ENCODE data around the gene OCLN. TPM values are rescaled to one million over a fixed set of nuclear protein-coding genes. Genes with fewer than 3 reads are reported as not detected.
"Not testable (repeated sequence)": the region's sequence is repeated elsewhere in the genome, so short reads cannot be mapped to it uniquely, and the experiment has no call there.

Gene OCLN
- total and polyA plus RNA-seq, 9 of the 15 experiments (the other 6 are each of a cell fraction or from before 2014, with no cell fraction given) = 0.05 to 0.29 (median 0.15) TPM

GRCh38 chr5:69450527-69450926, 42.1 kb upstream of the OCLN start:
- H3K79me2 ChIP-seq (ENCODE audit: control insufficient read depth, insufficient read depth, low read length); H2AFZ ChIP-seq (ENCODE audit: low read depth, low read length); FAIRE-seq; in situ Hi-C loops (cut with MboI); H3K4me2 ChIP-seq (ENCODE audit: insufficient read depth, low read length); H3K9ac ChIP-seq (ENCODE audit: insufficient read depth in 1 of 2, low read depth in 2 of 2, low read length in 2 of 2); H3K9me1 ChIP-seq (ENCODE audit: control insufficient read depth, insufficient read depth, low read length); H3K4me1 ChIP-seq (replicated peaks in 1 of 2; ENCODE audit: control insufficient read depth in 2 of 2, insufficient read depth in 2 of 2, low read length in 2 of 2); POLR2A ChIA-PET; H3K9me3 ChIP-seq (replicated peaks; ENCODE audit: control insufficient read depth, insufficient read depth, low read depth, low read length); ATAC-seq; BruUV-seq (replicated peaks); DNase-seq (ENCODE audit: extremely low read depth in 1 of 4, low spot score in 3 of 4); H4K20me1 ChIP-seq (replicated peaks; ENCODE audit: control insufficient read depth, insufficient read depth, low read length); CTCF ChIA-PET (ENCODE audit: low intra/inter-chr PET ratio); H3K27ac ChIP-seq (ENCODE audit: extremely low read depth, low read depth, low read length); intact Hi-C loops (cut with micrococcal nuclease); H3K36me3 ChIP-seq (ENCODE audit: control insufficient read depth, insufficient read depth, low read length); H3K27me3 ChIP-seq (ENCODE audit: control insufficient read depth in 2 of 2, insufficient read depth in 2 of 2, low read length in 2 of 2); H3K4me3 ChIP-seq: not testable (repeated sequence)
- TF ChIP-seq CEBPB (tag; IDR thresholded peaks at IDR 0.05) = peak; percentile 32; the same call in 1 of the 2 replicates
- 51% methylated on average over 6 of the region's 8 CpGs for WGBS (ENCODE audit: insufficient coverage, low coverage, missing lambda C conversion rate)

- no peak for ATAC-seq
- H3K4me2 ChIP-seq (ENCODE audit: insufficient read depth, low read length) = no peak overlapping the region
- TF ChIP-seq JUNB (CRISPR knock-in tag; conservative IDR thresholded peaks at IDR 0.05) (no peak), PTBP1 (IDR thresholded peaks at IDR 0.05; ENCODE audit: low read depth, low read length) (no peak), CAMTA2 (CRISPR knock-in tag; conservative IDR thresholded peaks at IDR 0.05) (no peak), RBBP5 (IDR thresholded peaks at IDR 0.05; ENCODE audit: borderline replicate concordance, insufficient read depth, low read length, poor library complexity, severe bottlenecking) (no peak), ZNF311 (CRISPR knock-in tag; IDR thresholded peaks at IDR 0.05) (no peak), NUFIP1 (IDR thresholded peaks at IDR 0.05; ENCODE audit: partially characterized antibody) (no peak), ZNF551 (CRISPR knock-in tag; IDR thresholded peaks at IDR 0.05) (no peak)
- no peak overlapping the region for H3K27ac ChIP-seq (ENCODE audit: extremely low read depth, low read depth, low read length)
- H3K9me1 ChIP-seq (ENCODE audit: control insufficient read depth, insufficient read depth, low read length) = no peaks in the 10 kb centered on the region
- CTCF ChIA-PET (ENCODE audit: low intra/inter-chr PET ratio) = no interaction called here
- POLR2A ChIA-PET = interaction anchor here (1.8 kb wide), 1 partner anchor 9 kb away, joined by 4 read pairs; no protein-coding TSS in a partner anchor
- no peaks in the 10 kb centered on the region for H3K36me3 ChIP-seq (ENCODE audit: control insufficient read depth, insufficient read depth, low read length)
- WGBS (ENCODE audit: insufficient coverage, low coverage, missing lambda C conversion rate) = 21% methylated on average over 4 of the region's 4 CpGs
- H3K9ac ChIP-seq (ENCODE audit: insufficient read depth in 1 of 2, low read depth in 2 of 2, low read length in 2 of 2) = no peak overlapping the region
- no peaks in the 10 kb centered on the region for H3K9me3 ChIP-seq (replicated peaks; ENCODE audit: control insufficient read depth, insufficient read depth, low read depth, low read length)
- in situ Hi-C loops (cut with MboI) (no loop called here), intact Hi-C loops (cut with micrococcal nuclease) (no loop called here)
- no peak for FAIRE-seq
- H2AFZ ChIP-seq (ENCODE audit: low read depth, low read length) = no peak overlapping the region
- no peak overlapping the region for H3K4me3 ChIP-seq
- no TSS peak for BruUV-seq (replicated peaks)
- no peaks in the 10 kb centered on the region for H3K4me1 ChIP-seq (replicated peaks in 1 of 2; ENCODE audit: control insufficient read depth in 2 of 2, insufficient read depth in 2 of 2, low read length in 2 of 2)
- H3K79me2 ChIP-seq (ENCODE audit: control insufficient read depth, insufficient read depth, low read length) = no peaks in the 10 kb centered on the region
- no peaks in the 10 kb centered on the region for H4K20me1 ChIP-seq (replicated peaks; ENCODE audit: control insufficient read depth, insufficient read depth, low read length)
- DNase-seq (ENCODE audit: extremely low read depth in 1 of 4, low spot score in 3 of 4) = no peak
- H3K27me3 ChIP-seq (ENCODE audit: control insufficient read depth in 2 of 2, insufficient read depth in 2 of 2, low read length in 2 of 2) = 0 out of 5 replicates have a peak, but pooled peaks cover 0 to 5% of the 10 kb centered on the region in 2 experiments
Observed at GRCh38 chr5:69451941-69452647, 40.5 kb upstream of the OCLN start.

DNA sequence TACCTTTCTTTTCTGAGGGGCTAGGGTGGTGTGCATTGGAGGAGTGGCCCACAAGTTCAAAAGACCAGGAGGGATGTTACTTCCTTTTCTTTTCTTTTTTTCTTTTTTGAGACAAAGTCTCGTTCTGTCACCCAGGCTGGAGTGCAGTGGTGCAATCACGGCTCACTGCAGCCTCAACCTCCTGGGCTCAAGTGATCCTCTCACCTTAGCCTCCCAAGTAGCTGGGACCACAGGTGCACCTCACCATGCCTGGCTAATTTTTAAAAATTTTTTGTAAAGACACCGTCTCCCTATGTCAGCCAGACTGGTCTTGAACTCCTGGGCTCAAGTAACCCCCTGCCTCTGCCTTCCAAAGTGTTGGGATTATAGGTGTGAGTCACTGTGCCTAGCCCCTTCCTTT, 39.1 kb upstream of the OCLN start:
- ATAC-seq; H4K20me1 ChIP-seq (replicated peaks; ENCODE audit: control insufficient read depth, insufficient read depth, low read length); H3K4me2 ChIP-seq (ENCODE audit: insufficient read depth, low read length); H2AFZ ChIP-seq (ENCODE audit: low read depth, low read length); BruUV-seq (replicated peaks); H3K9ac ChIP-seq (ENCODE audit: insufficient read depth in 1 of 2, low read depth in 2 of 2, low read length in 2 of 2); H3K4me1 ChIP-seq (replicated peaks in 1 of 2; ENCODE audit: control insufficient read depth in 2 of 2, insufficient read depth in 2 of 2, low read length in 2 of 2); H3K36me3 ChIP-seq (ENCODE audit: control insufficient read depth, insufficient read depth, low read length); FAIRE-seq; H3K9me1 ChIP-seq (ENCODE audit: control insufficient read depth, insufficient read depth, low read length); intact Hi-C loops (cut with micrococcal nuclease); H3K27me3 ChIP-seq (ENCODE audit: control insufficient read depth in 2 of 2, insufficient read depth in 2 of 2, low read length in 2 of 2); DNase-seq (ENCODE audit: extremely low read depth in 1 of 4, low spot score in 3 of 4); H3K4me3 ChIP-seq; H3K79me2 ChIP-seq (ENCODE audit: control insufficient read depth, insufficient read depth, low read length); H3K27ac ChIP-seq (ENCODE audit: extremely low read depth, low read depth, low read length); H3K9me3 ChIP-seq (replicated peaks; ENCODE audit: control insufficient read depth, insufficient read depth, low read depth, low read length); in situ Hi-C loops (cut with MboI); CTCF ChIA-PET (ENCODE audit: low intra/inter-chr PET ratio): not testable (repeated sequence)
- WGBS (ENCODE audit: insufficient coverage, low coverage, missing lambda C conversion rate) = 7% methylated on average over 3 of the region's 3 CpGs
- POLR2A ChIA-PET = interaction anchor here (1.8 kb wide), 1 partner anchor 8 kb away, joined by 4 read pairs; no protein-coding TSS in a partner anchor

Measured in K562 (cell line).